Activated CD4-positive, alpha-beta T cell treated with anti-CD3 and anti-CD28 coated beads for 36 hours (primary cell): ENCODE measurements around the gene GIPC2. TPM values are rescaled to one million over a fixed set of nuclear protein-coding genes. Genes with fewer than 3 reads are reported as not detected.

ENCODE experiments used
- ATAC-seq: fragments of 200-7000 bp; cut with Tn5 transposase; one replicate; pipeline ENCODE4 v1.10.0; 2021; ENCODE audit warnings: mild to moderate bottlenecking, moderate library complexity
- CTCF ChIA-PET: fragments of 350-600 bp; sonication (Branson Sonifier 250); formaldehyde crosslinking; loops from one replicate; lab custom pipeline; 2021; ENCODE audit warnings: antibody characterized with exemption; lab: Charles Lee
- POLR2A ChIA-PET: fragments of 350-600 bp; sonication (Branson Sonifier 250); formaldehyde crosslinking; loops from one replicate; lab custom pipeline; 2021; ENCODE audit warnings: antibody characterized with exemption, inconsistent platforms; lab: Charles Lee
- DNase-seq: peaks from one replicate; pipeline ENCODE4 v3.0.0-alpha.2; 2020
- H3K27ac Mint-ChIP-seq: one replicate; pipeline ENCODE4 v1.8.0; 2021; ENCODE audit warnings: mixed read lengths
- H3K27me3 Mint-ChIP-seq: one replicate; pipeline ENCODE4 v1.8.0; 2021; ENCODE audit warnings: mixed read lengths
- H3K36me3 Mint-ChIP-seq: one replicate; pipeline ENCODE4 v1.8.0; 2021; ENCODE audit warnings: low read depth, mixed read lengths
- H3K4me1 Mint-ChIP-seq: one replicate; pipeline ENCODE4 v1.8.0; 2021; ENCODE audit warnings: mixed read lengths
- H3K4me3 Mint-ChIP-seq: one replicate; pipeline ENCODE4 v1.8.0; 2021; ENCODE audit warnings: mild to moderate bottlenecking, moderate library complexity, mixed read lengths
- H3K9me3 Mint-ChIP-seq: one replicate; pipeline ENCODE4 v1.8.0; 2021; ENCODE audit warnings: low read depth, mixed read lengths
- intact Hi-C, 2 experiments: fragments of 100-400 bp; cut with DNase I in 1 of 2; cut with micrococcal nuclease in 1 of 2; formaldehyde crosslinking; loops; one replicate each; pipeline versions ENCODE4 v1.14.2 to v1.15.1; 2022 to 2024; cut with DNase I, micrococcal nuclease
- total RNA-seq, 2 experiments: library from RNA; stranded (reverse); gene quantifications; one replicate each; pipeline ENCODE4 v1.2.3, GENCODE V29; 2021

Gene GIPC2
- total RNA-seq, 2 experiments from 2014 or later = 0.05 to 0.09 TPM

GRCh38 chr1:78068681-78069283 is 23.0 kb downstream of the GIPC2 start:
- peaks cover 3% of the 10 kb centered on the region for H3K4me1 Mint-ChIP-seq
- no peaks in the 10 kb centered on the region for H3K9me3 Mint-ChIP-seq
- no peak for DNase-seq
- no peak for ATAC-seq
- peaks cover 9% of the 10 kb centered on the region for H3K27me3 Mint-ChIP-seq
- POLR2A ChIA-PET = no interaction called here
- CTCF ChIA-PET = no interaction called here
- intact Hi-C loops = no loop called here
- no peak overlapping the region for H3K4me3 Mint-ChIP-seq
- H3K36me3 Mint-ChIP-seq = no peaks in the 10 kb centered on the region
- H3K27ac Mint-ChIP-seq = no peak overlapping the region

GRCh38 chr1:78069784-78070183 is 24.0 kb downstream of the GIPC2 start:
- Mint-ChIP-seq H3K4me3 (no peak overlapping the region), H3K27ac (no peak overlapping the region), H3K9me3 (no peaks in the 10 kb centered on the region), H3K36me3 (no peaks in the 10 kb centered on the region), H3K27me3 (peaks cover 9% of the 10 kb centered on the region), H3K4me1 (peaks cover 3% of the 10 kb centered on the region)
- ChIA-PET POLR2A (no interaction called here), CTCF (no interaction called here)
- ATAC-seq (no peak), DNase-seq (no peak)
- intact Hi-C loops = no loop called here

- CTCF ChIA-PET = no interaction called here
- H3K27ac Mint-ChIP-seq = no peak overlapping the region
Observed at GRCh38 chr1:78070210-78070609, 24.4 kb downstream of the GIPC2 start.

DNA sequence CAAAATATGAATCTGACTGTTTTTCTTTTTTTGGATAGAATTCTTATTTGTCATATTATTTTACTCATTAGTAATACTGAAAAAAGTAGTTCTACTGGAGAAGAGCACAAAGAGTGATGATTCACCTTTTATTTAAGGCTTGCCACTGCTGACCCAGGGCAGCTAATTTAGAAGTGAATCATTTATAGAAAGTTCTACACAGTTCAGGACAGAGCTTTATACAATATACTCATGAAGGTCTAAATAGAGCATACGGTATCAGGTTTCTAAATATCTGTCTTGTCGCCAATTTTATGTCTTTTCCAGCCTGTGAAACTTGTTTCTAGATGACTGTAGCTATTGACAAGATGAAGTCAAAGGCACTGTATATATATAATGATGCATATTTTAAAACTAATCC is 25.0 kb downstream of the GIPC2 start:
- CTCF ChIA-PET = interaction anchor here (0.5 kb wide), 1 partner anchor 70 kb away, joined by 3 read pairs; no protein-coding TSS in a partner anchor
- Mint-ChIP-seq H3K4me3 (no peak overlapping the region), H3K36me3 (no peaks in the 10 kb centered on the region), H3K27me3 (peaks cover 9% of the 10 kb centered on the region), H3K9me3 (no peaks in the 10 kb centered on the region), H3K27ac (no peak overlapping the region), H3K4me1 (peaks cover 3% of the 10 kb centered on the region)
- intact Hi-C loops = no loop called here
- DNase-seq (no peak), ATAC-seq (peak; percentile 92)
- POLR2A ChIA-PET = no interaction called here

More at GRCh38 chr1:78070210-78070609, 24.4 kb downstream of the GIPC2 start:
- DNase-seq (no peak), ATAC-seq (no peak)
- Mint-ChIP-seq H3K4me1 (peaks cover 3% of the 10 kb centered on the region), H3K27me3 (peaks cover 9% of the 10 kb centered on the region), H3K36me3 (no peaks in the 10 kb centered on the region), H3K4me3 (no peak overlapping the region), H3K9me3 (no peaks in the 10 kb centered on the region)
- POLR2A ChIA-PET = no interaction called here
- intact Hi-C loops = no loop called here

- no peaks in the 10 kb centered on the region for H3K9me3 Mint-ChIP-seq
- CTCF ChIA-PET = interaction anchor here (0.9 kb wide), 1 partner anchor 36 kb away, joined by 3 read pairs; no protein-coding TSS in a partner anchor
- H3K4me3 Mint-ChIP-seq = no peak overlapping the region
- H3K4me1 Mint-ChIP-seq = peaks cover 3% of the 10 kb centered on the region
- ATAC-seq (no peak), DNase-seq (no peak)
- H3K36me3 Mint-ChIP-seq = no peaks in the 10 kb centered on the region
- peaks cover 9% of the 10 kb centered on the region for H3K27me3 Mint-ChIP-seq
- H3K27ac Mint-ChIP-seq = no peak overlapping the region
- intact Hi-C loops = loop anchor here in 1 of 2 experiments (2.0 kb wide), 1 partner anchor 29 kb away; no protein-coding TSS in a partner anchor
- POLR2A ChIA-PET = interaction anchor here (0.9 kb wide), 1 partner anchor 67 kb away, joined by 4 read pairs; the partner anchor contains the start of gene DNAJB4
Observed at GRCh38 chr1:78071696-78072095, 25.9 kb downstream of the GIPC2 start.

GRCh38 chr1:78072216-78072615 is 26.4 kb downstream of the GIPC2 start:
- ATAC-seq (no peak), DNase-seq (no peak)
- POLR2A ChIA-PET = interaction anchor here (0.6 to 0.9 kb wide), 3 partner anchors 68 to 680 kb away, joined by 3 to 4 read pairs (median 3); partner anchors contain the start of gene DNAJB4
- Mint-ChIP-seq H3K27me3 (peaks cover 9% of the 10 kb centered on the region), H3K9me3 (no peaks in the 10 kb centered on the region), H3K4me3 (no peak overlapping the region), H3K4me1 (peaks cover 3% of the 10 kb centered on the region), H3K27ac (no peak overlapping the region), H3K36me3 (no peaks in the 10 kb centered on the region)
- intact Hi-C loops = loop anchor here in 1 of 2 experiments (2.0 kb wide), 1 partner anchor 29 kb away; no protein-coding TSS in a partner anchor
- CTCF ChIA-PET = interaction anchor here (0.6 to 0.9 kb wide), 2 partner anchors 36 to 97 kb away, joined by 3 read pairs; no protein-coding TSS in a partner anchor

DNA sequence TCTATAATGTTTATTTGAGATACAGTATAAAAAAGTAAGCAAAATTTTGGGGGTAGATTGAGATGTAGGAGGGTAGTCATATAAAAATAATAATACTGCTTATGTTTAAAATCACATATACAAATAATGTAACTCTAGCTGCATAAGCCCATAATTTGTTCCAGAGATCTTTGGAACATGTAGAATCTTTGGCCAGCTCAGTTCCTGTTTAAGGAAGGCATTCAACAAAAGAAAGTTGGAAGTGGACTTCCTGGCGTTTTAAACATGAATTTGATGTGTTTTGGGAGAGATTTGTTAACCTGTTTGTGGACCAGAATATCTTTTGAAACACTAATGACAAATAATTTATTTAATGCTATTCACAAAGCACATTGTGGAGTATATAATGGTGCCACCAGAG is 27.7 kb downstream of the GIPC2 start:
- Mint-ChIP-seq H3K9me3 (no peaks in the 10 kb centered on the region), H3K36me3 (no peaks in the 10 kb centered on the region), H3K27me3 (peaks cover 9% of the 10 kb centered on the region), H3K27ac (no peak overlapping the region), H3K4me3 (no peak overlapping the region), H3K4me1 (peaks cover 3% of the 10 kb centered on the region)
- ATAC-seq (no peak), DNase-seq (no peak)
- ChIA-PET CTCF (no interaction called here), POLR2A (no interaction called here)
- intact Hi-C loops = loop anchor here in 1 of 2 experiments (2.0 kb wide), 1 partner anchor 27 kb away; no protein-coding TSS in a partner anchor

GRCh38 chr1:78075621-78076020 is 29.9 kb downstream of the GIPC2 start:
- Mint-ChIP-seq H3K27me3 (peaks cover 7% of the 10 kb centered on the region), H3K4me1 (peaks cover 16% of the 10 kb centered on the region), H3K27ac (no peak overlapping the region), H3K36me3 (no peaks in the 10 kb centered on the region), H3K9me3 (no peaks in the 10 kb centered on the region), H3K4me3 (no peak overlapping the region)
- CTCF ChIA-PET = no interaction called here
- DNase-seq (no peak), ATAC-seq (no peak)
- intact Hi-C loops = no loop called here
- POLR2A ChIA-PET = no interaction called here

GRCh38 chr1:78078358-78078757 is 32.6 kb downstream of the GIPC2 start:
- peaks cover 18% of the 10 kb centered on the region for H3K4me1 Mint-ChIP-seq
- no peaks in the 10 kb centered on the region for H3K27me3 Mint-ChIP-seq
- CTCF ChIA-PET = interaction anchor here (0.6 to 0.7 kb wide), 2 partner anchors 29 to 67 kb away, joined by 3 to 4 read pairs; no protein-coding TSS in a partner anchor
- no peaks in the 10 kb centered on the region for H3K36me3 Mint-ChIP-seq
- DNase-seq (no peak), ATAC-seq (no peak)
- H3K4me3 Mint-ChIP-seq = no peak overlapping the region
- intact Hi-C loops = no loop called here
- H3K27ac Mint-ChIP-seq = no peak overlapping the region
- no peaks in the 10 kb centered on the region for H3K9me3 Mint-ChIP-seq
- POLR2A ChIA-PET = no interaction called here

DNA sequence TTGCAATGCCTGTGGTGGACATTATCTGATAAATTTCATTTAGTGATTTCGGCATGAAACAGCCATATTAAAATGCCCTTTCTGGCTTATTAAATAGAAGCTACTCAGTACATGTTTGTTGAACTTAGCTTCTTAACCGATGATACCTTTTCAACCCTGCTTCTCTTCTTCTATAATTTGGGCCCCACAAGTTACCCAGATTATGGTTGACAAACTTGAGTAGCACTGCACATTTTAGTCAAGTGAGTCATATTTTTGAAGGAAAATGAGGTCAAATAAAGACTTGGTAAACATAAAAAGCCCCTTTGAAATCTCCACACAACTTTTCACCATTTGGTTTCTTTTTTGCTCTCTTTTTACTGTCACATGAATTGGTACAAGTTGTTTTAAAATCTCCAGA is 33.8 kb downstream of the GIPC2 start:
- H3K27me3 Mint-ChIP-seq = no peaks in the 10 kb centered on the region
- no peak overlapping the region for H3K4me3 Mint-ChIP-seq
- ATAC-seq (peak; percentile 26), DNase-seq (no peak)
- intact Hi-C loops = no loop called here
- no peaks in the 10 kb centered on the region for H3K9me3 Mint-ChIP-seq
- peaks cover 18% of the 10 kb centered on the region for H3K4me1 Mint-ChIP-seq
- CTCF ChIA-PET = no interaction called here
- no peak overlapping the region for H3K27ac Mint-ChIP-seq
- H3K36me3 Mint-ChIP-seq = no peaks in the 10 kb centered on the region
- POLR2A ChIA-PET = interaction anchor here (0.7 kb wide), 1 partner anchor 75 kb away, joined by 3 read pairs; no protein-coding TSS in a partner anchor

- H3K9me3 Mint-ChIP-seq = peaks cover 3% of the 10 kb centered on the region
- no peak for ATAC-seq
- H3K36me3 Mint-ChIP-seq = no peaks in the 10 kb centered on the region
- POLR2A ChIA-PET = no interaction called here
- no peaks in the 10 kb centered on the region for H3K27me3 Mint-ChIP-seq
- no peak for DNase-seq
- H3K4me3 Mint-ChIP-seq = peak overlapping the region; percentile 5
- H3K4me1 Mint-ChIP-seq = peaks cover 18% of the 10 kb centered on the region
- intact Hi-C loops = no loop called here
- CTCF ChIA-PET = no interaction called here
- no peak overlapping the region for H3K27ac Mint-ChIP-seq
Observed at GRCh38 chr1:78080767-78081166, 35.0 kb downstream of the GIPC2 start.
